B cell (primary cell): ENCODE data around the gene CD274. TPM values are rescaled to one million over a fixed set of nuclear protein-coding genes. Genes with fewer than 3 reads are reported as not detected.

Experiments
- ATAC-seq: fragments of 200-7000 bp; cut with Tn5 transposase; one replicate; pipeline ENCODE4 v1.10.0; 2021; ENCODE audit warnings: low read depth, mild to moderate bottlenecking, moderate number of reproducible peaks, moderate library complexity
- CTCF ChIA-PET: fragments of 350-600 bp; sonication (Branson Sonifier 250); formaldehyde crosslinking; loops from one replicate; lab custom pipeline; 2021; ENCODE audit warnings: antibody characterized with exemption, inconsistent platforms; lab: Charles Lee
- POLR2A ChIA-PET: fragments of 350-600 bp; sonication (Branson Sonifier 250); formaldehyde crosslinking; loops from one replicate; lab custom pipeline; 2021; ENCODE audit warnings: antibody characterized with exemption; lab: Charles Lee
- DNase-seq: peaks from one replicate; pipeline ENCODE4 v3.0.0; 2013
- H2AFZ ChIP-seq: 2 replicates; pipeline ENCODE4 v1.6.1; 2012; ENCODE audit warnings: mild to moderate bottlenecking, low read depth, low read length; ENCODE audit not compliant: insufficient read depth, poor library complexity, severe bottlenecking
- H3K27ac ChIP-seq, 2 donors: 1 replicate in 1 of 2; 2 replicates in 1 of 2; pipeline ENCODE4 v1.5.1; 2012 to 2013; ENCODE audit warnings: low read length in 2 of 2, mild to moderate bottlenecking in 2 of 2, moderate library complexity in 1 of 2
- H3K27me3 ChIP-seq, 4 experiments: fragments of 200-600 bp in 1 of 4; sonication (generic) in 1 of 4; replicated peaks in 1 of 4; 1 replicate in 2 of 4; 2 replicates in 2 of 4; pipeline versions ENCODE4 v1.6.1 to v1.7.0; 2013 to 2016; ENCODE audit warnings: low read length in 3 of 4, mild to moderate bottlenecking in 2 of 4, mixed read lengths in 1 of 4, moderate library complexity in 1 of 4; ENCODE audit not compliant: insufficient read depth in 4 of 4, control insufficient read depth in 3 of 4; ENCODE audit errors: control extremely low read depth in 1 of 4
- H3K36me3 ChIP-seq, 2 experiments: replicated peaks in 1 of 2; 1 replicate in 1 of 2; 2 replicates in 1 of 2; pipeline versions ENCODE4 v1.6.1 to v1.7.1; 2013; ENCODE audit warnings: low read length in 1 of 2; ENCODE audit not compliant: insufficient read depth in 2 of 2, control insufficient read depth in 1 of 2; ENCODE audit errors: control extremely low read depth in 1 of 2, extremely low read depth in 1 of 2
- H3K4me1 ChIP-seq, 2 donors: fragments of 200-600 bp in 1 of 2; sonication (generic) in 1 of 2; 1 replicate in 1 of 2; 2 replicates in 1 of 2; pipeline versions ENCODE4 v1.5.1 to v1.6.1; 2013 to 2017; ENCODE audit warnings: low read length in 2 of 2; ENCODE audit not compliant: control insufficient read depth in 2 of 2, insufficient read depth in 2 of 2
- H3K4me2 ChIP-seq: replicated peaks from 2 replicates; pipeline ENCODE3; 2012; ENCODE audit warnings: mild to moderate bottlenecking, low read depth, low read length; ENCODE audit not compliant: poor library complexity, severe bottlenecking
- H3K4me3 ChIP-seq, 5 experiments: fragments of 200-600 bp in 1 of 5; sonication (generic) in 1 of 5; 1 replicate in 3 of 5; 2 replicates in 2 of 5; pipeline versions ENCODE4 v1.5.1 to v1.7.0; 2011 to 2016; ENCODE audit warnings: low read length in 4 of 5, mild to moderate bottlenecking in 4 of 5, low read depth in 2 of 5, control low read depth in 1 of 5, moderate library complexity in 1 of 5; ENCODE audit not compliant: insufficient read depth in 1 of 5; ENCODE audit errors: control extremely low read depth in 1 of 5, extremely low read depth in 1 of 5
- H3K79me2 ChIP-seq: fragments of 200-600 bp; sonication (generic); one replicate; pipeline ENCODE4 v1.6.0; 2016; ENCODE audit warnings: low read length; ENCODE audit not compliant: control insufficient read depth, insufficient read depth
- H3K9ac ChIP-seq: fragments of 200-600 bp; sonication (generic); 2 replicates; pipeline ENCODE4 v1.6.1; 2017; ENCODE audit warnings: mild to moderate bottlenecking, low read length, moderate library complexity
- H3K9me3 ChIP-seq, 3 donors: one replicate each; pipeline versions ENCODE4 v1.6.1 to v1.7.1; 2013; ENCODE audit warnings: low read length in 2 of 3; ENCODE audit not compliant: control insufficient read depth in 2 of 3, insufficient read depth in 1 of 3; ENCODE audit errors: control extremely low read depth in 1 of 3
- H4K20me1 ChIP-seq: 2 replicates; pipeline ENCODE4 v1.6.0; 2012; ENCODE audit warnings: mild to moderate bottlenecking, low read length; ENCODE audit not compliant: insufficient read depth, control insufficient read depth, poor library complexity, severe bottlenecking
- H3K27ac Mint-ChIP-seq: one replicate; pipeline ENCODE4 v1.8.0; 2021; ENCODE audit warnings: mixed read lengths
- H3K27me3 Mint-ChIP-seq: one replicate; pipeline ENCODE4 v1.8.0; 2021; ENCODE audit warnings: mixed read lengths
- H3K4me1 Mint-ChIP-seq: one replicate; pipeline ENCODE4 v1.8.0; 2021; ENCODE audit warnings: mixed read lengths
- H3K4me3 Mint-ChIP-seq: one replicate; pipeline ENCODE4 v1.8.0; 2021; ENCODE audit warnings: mixed read lengths
- H3K9me3 Mint-ChIP-seq: one replicate; pipeline ENCODE4 v1.8.0; 2022; ENCODE audit warnings: mixed read lengths; ENCODE audit not compliant: insufficient read depth
- EZH2 ChIP-seq: IDR thresholded peaks from 2 replicates; pipeline ENCODE4 v1.6.1; 2012; ENCODE audit warnings: borderline replicate concordance, low read depth, mild to moderate bottlenecking, moderate library complexity, low read length; ENCODE audit not compliant: insufficient read depth, poor library complexity, severe bottlenecking
- whole genome bisulfite sequencing: methylation state at CpG from one replicate; pipeline ENCODE4 v1.1.5; 2013; ENCODE audit warnings: missing lambda C conversion rate; ENCODE audit not compliant: insufficient coverage; 5-methylcytosine and 5-hydroxymethylcytosine counted together
- intact Hi-C: fragments of 100-400 bp; cut with micrococcal nuclease; formaldehyde crosslinking; loops from one replicate; pipeline ENCODE4 v1.10.0; 2022
- polyA plus RNA-seq: library from polyadenylated mRNA; depleted of rRNA; stranded (reverse); fragments of >200 nt; gene quantifications from 2 replicates; pipeline ENCODE4 v1.2.3, GENCODE V29; 2012
- total RNA-seq, 2 donors: library from RNA; stranded (reverse); fragments of 120-200 nt in 1 of 2; gene quantifications; 1 replicate in 1 of 2; 2 replicates in 1 of 2; pipeline versions ENCODE4 v1.2.3 to v1.2.4, GENCODE V29; 2013 to 2022
- TF ChIP-seq, protein P1 (sequence below): fragments of 200-600 bp; IDR thresholded peaks from one replicate; pipeline ENCODE4 v1.8.0; 2022; ENCODE audit warnings: antibody characterized with exemption, mild to moderate bottlenecking

Gene CD274
- total and polyA plus RNA-seq, 2 donors (not counting 1 experiment from before 2014, with no cell fraction given) = 1.4 to 7.0 TPM

DNA sequence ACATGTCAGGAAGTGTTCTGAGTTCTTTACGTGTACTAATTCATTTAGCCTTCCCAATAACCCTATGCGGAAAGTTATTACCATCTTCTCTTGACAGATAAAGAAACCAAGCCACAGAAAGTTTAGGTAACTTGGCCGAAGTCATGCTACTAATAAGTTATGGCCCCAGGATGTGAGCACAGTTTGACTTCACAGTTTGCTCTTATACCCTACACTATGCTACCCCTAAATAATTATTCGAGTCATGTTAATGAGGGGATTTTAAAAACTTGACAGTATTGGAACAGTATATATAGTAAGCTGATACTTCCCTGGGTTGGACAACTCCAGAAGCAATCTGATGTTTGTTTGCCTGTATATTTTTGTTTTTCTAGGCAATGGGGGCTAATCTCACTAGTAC, 30.6 kb downstream of the CD274 start:
- ATAC-seq = no peak

DNA sequence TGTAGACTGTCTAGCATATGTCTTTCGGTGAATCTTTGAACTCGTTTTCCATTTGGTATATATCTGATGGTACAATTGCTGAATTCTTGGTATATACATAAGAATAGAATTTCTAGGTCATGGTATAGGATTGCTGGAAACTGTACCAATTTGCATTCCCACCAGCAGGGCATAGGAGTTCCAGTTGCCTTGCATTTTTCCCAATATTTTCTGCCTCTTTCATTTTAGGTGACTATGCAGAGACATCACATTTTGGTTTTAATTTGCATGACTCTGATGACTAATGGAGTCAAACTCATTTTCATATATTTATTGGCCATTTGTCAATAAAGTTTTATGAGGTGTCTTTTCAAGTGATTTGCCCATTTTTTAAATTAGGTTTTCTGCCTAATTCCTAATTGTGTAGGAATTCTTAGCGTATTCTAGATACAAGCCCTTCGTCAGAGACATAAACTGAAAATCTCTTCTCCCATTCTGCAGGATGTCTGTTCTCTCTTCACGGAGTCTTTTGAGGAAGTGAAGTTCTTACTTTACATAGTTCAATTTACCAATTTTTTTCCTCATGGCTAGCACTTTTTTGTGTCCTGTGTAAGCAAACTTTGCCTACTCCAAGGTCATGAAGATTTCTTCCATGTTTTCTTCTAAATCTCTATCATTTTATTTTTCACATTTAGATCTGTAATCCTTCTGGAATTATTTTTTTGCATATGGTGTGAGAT, 31.1 kb downstream of the CD274 start:
- Histone ChIP-seq H3K9ac (no peak overlapping the region), H3K36me3 (no peaks in the 10 kb centered on the region), H3K4me2 (peak overlapping the region; percentile 11), H2AFZ (no peak overlapping the region), H3K9me3 (peaks cover 0 to 7% (median under 1%) of the 10 kb centered on the region in 3 donors), H3K4me3 (no peak overlapping the region), H4K20me1 (no peaks in the 10 kb centered on the region), H3K27ac (no peak overlapping the region), H3K79me2 (no peaks in the 10 kb centered on the region), H3K4me1 (peaks cover 0 to 7% of the 10 kb centered on the region in 2 donors), H3K27me3 (no peaks in the 10 kb centered on the region)
- CTCF ChIA-PET = no interaction called here
- Mint-ChIP-seq H3K4me1 (peaks cover 13% of the 10 kb centered on the region), H3K4me3 (peak overlapping the region; percentile 38), H3K27me3 (no peaks in the 10 kb centered on the region), H3K9me3 (no peaks in the 10 kb centered on the region), H3K27ac (no peak overlapping the region)
- POLR2A ChIA-PET = no interaction called here
- ATAC-seq (no peak), DNase-seq (peak; percentile 14)
- TF ChIP-seq, protein P1, sequence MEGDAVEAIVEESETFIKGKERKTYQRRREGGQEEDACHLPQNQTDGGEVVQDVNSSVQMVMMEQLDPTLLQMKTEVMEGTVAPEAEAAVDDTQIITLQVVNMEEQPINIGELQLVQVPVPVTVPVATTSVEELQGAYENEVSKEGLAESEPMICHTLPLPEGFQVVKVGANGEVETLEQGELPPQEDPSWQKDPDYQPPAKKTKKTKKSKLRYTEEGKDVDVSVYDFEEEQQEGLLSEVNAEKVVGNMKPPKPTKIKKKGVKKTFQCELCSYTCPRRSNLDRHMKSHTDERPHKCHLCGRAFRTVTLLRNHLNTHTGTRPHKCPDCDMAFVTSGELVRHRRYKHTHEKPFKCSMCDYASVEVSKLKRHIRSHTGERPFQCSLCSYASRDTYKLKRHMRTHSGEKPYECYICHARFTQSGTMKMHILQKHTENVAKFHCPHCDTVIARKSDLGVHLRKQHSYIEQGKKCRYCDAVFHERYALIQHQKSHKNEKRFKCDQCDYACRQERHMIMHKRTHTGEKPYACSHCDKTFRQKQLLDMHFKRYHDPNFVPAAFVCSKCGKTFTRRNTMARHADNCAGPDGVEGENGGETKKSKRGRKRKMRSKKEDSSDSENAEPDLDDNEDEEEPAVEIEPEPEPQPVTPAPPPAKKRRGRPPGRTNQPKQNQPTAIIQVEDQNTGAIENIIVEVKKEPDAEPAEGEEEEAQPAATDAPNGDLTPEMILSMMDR = no peak
- no peak for TF ChIP-seq EZH2
- intact Hi-C loops = no loop called here
- WGBS = no CpG with 5 or more reads among the region's 5 CpGs

More for the DNA sequence above, 30.6 kb downstream of the CD274 start:
- H4K20me1 ChIP-seq = no peaks in the 10 kb centered on the region
- Mint-ChIP-seq H3K4me1 (peaks cover 13% of the 10 kb centered on the region), H3K4me3 (no peak overlapping the region), H3K27ac (no peak overlapping the region), H3K27me3 (no peaks in the 10 kb centered on the region), H3K9me3 (no peaks in the 10 kb centered on the region)
- ChIA-PET POLR2A (no interaction called here), CTCF (no interaction called here)
- peaks cover 0 to 7% of the 10 kb centered on the region in 2 donors for H3K4me1 ChIP-seq
- H3K27me3 ChIP-seq = no peaks in the 10 kb centered on the region
- no peak overlapping the region for H2AFZ ChIP-seq
- no peak for TF ChIP-seq EZH2
- TF ChIP-seq, protein P1 = no peak
- intact Hi-C loops = no loop called here
- WGBS = 100% methylated on average over 1 of the region's 4 CpGs
- peaks cover 0 to 7% (median 1%) of the 10 kb centered on the region in 3 donors for H3K9me3 ChIP-seq
- H3K4me3 ChIP-seq = no peak overlapping the region
- no peaks in the 10 kb centered on the region for H3K79me2 ChIP-seq
- H3K4me2 ChIP-seq = no peak overlapping the region
- no peak overlapping the region for H3K9ac ChIP-seq
- DNase-seq = no peak
- no peak overlapping the region for H3K27ac ChIP-seq
- H3K36me3 ChIP-seq = no peaks in the 10 kb centered on the region
